ENCODE data around the gene SMARCD3. TPM values are rescaled to one million over a fixed set of nuclear protein-coding genes. Genes with fewer than 3 reads are reported as not detected.

SMARCD3 gene
- polyA plus RNA-seq, 1 donor from 2014 or later, result 199 TPM

DNA sequence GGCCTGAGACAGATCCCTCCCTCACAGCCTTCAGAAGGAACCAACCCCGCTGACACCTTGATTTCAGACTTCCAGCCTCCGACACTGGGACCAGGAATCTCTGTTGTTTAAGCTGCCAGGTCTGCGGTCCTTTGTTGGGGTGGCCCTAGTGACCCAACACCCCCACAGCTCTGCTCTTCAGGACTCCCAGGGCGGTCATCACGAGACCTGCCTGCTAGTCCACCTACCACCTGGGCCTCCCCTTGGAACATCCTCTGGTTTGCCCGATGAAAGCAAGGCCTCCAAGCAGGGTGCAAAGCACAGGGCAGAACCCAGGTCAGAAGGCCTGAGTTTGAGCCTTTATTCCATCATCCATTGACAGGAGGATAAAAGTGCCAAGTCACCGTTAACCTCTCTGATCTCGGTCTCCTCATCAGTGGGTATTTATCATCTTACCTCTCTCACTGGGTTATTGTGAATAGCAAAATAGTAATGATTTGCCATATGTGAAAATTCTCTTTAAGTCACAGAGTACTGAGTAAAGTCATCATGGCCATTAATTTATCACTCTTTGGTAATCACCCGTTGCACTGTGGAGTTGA lies 16.9 kb upstream of the SMARCD3 start:
- no peaks in the 10 kb centered on the region for H3K36me3 ChIP-seq (ENCODE audit: insufficient read depth, low read length)
- no peak overlapping the region for H3K4me3 ChIP-seq (ENCODE audit: low read length)
- H3K9ac ChIP-seq (ENCODE audit: low read length), result no peak overlapping the region
- H3K27ac ChIP-seq (ENCODE audit: low read length), result no peak overlapping the region
- H3K9me2 ChIP-seq (ENCODE audit: insufficient read depth, low read length), result no peaks in the 10 kb centered on the region
- no peak overlapping the region for H2AFZ ChIP-seq (ENCODE audit: low read depth, low read length)
- no peaks in the 10 kb centered on the region for H4K20me1 ChIP-seq (ENCODE audit: insufficient read depth)
- H3K4me2 ChIP-seq (ENCODE audit: low read length), result no peak overlapping the region
- TF ChIP-seq EP300 (conservative IDR thresholded peaks at IDR 0.05; ENCODE audit: poor library complexity, severe bottlenecking) (no peak), RAD21 (conservative IDR thresholded peaks at IDR 0.05) (no peak), SMC3 (conservative IDR thresholded peaks at IDR 0.05; ENCODE audit: poor library complexity) (no peak), TAF1 (IDR thresholded peaks at IDR 0.05; ENCODE audit: low read depth) (no peak), EZH2 (IDR thresholded peaks at IDR 0.05; ENCODE audit: borderline replicate concordance, insufficient read depth, low read length, poor library complexity, severe bottlenecking) (no peak)
- TF ChIP-seq, protein P1, sequence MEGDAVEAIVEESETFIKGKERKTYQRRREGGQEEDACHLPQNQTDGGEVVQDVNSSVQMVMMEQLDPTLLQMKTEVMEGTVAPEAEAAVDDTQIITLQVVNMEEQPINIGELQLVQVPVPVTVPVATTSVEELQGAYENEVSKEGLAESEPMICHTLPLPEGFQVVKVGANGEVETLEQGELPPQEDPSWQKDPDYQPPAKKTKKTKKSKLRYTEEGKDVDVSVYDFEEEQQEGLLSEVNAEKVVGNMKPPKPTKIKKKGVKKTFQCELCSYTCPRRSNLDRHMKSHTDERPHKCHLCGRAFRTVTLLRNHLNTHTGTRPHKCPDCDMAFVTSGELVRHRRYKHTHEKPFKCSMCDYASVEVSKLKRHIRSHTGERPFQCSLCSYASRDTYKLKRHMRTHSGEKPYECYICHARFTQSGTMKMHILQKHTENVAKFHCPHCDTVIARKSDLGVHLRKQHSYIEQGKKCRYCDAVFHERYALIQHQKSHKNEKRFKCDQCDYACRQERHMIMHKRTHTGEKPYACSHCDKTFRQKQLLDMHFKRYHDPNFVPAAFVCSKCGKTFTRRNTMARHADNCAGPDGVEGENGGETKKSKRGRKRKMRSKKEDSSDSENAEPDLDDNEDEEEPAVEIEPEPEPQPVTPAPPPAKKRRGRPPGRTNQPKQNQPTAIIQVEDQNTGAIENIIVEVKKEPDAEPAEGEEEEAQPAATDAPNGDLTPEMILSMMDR (IDR thresholded peaks at IDR 0.05; ENCODE audit: poor library complexity, severe bottlenecking), result no peak
- TF ChIP-seq, protein P2, sequence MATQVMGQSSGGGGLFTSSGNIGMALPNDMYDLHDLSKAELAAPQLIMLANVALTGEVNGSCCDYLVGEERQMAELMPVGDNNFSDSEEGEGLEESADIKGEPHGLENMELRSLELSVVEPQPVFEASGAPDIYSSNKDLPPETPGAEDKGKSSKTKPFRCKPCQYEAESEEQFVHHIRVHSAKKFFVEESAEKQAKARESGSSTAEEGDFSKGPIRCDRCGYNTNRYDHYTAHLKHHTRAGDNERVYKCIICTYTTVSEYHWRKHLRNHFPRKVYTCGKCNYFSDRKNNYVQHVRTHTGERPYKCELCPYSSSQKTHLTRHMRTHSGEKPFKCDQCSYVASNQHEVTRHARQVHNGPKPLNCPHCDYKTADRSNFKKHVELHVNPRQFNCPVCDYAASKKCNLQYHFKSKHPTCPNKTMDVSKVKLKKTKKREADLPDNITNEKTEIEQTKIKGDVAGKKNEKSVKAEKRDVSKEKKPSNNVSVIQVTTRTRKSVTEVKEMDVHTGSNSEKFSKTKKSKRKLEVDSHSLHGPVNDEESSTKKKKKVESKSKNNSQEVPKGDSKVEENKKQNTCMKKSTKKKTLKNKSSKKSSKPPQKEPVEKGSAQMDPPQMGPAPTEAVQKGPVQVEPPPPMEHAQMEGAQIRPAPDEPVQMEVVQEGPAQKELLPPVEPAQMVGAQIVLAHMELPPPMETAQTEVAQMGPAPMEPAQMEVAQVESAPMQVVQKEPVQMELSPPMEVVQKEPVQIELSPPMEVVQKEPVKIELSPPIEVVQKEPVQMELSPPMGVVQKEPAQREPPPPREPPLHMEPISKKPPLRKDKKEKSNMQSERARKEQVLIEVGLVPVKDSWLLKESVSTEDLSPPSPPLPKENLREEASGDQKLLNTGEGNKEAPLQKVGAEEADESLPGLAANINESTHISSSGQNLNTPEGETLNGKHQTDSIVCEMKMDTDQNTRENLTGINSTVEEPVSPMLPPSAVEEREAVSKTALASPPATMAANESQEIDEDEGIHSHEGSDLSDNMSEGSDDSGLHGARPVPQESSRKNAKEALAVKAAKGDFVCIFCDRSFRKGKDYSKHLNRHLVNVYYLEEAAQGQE (IDR thresholded peaks at IDR 0.05; ENCODE audit: borderline replicate concordance), result no peak
- H3F3A ChIP-seq (ENCODE audit: insufficient read depth, low read length, poor library complexity, severe bottlenecking), result no peaks in the 10 kb centered on the region
- H3K9me3 ChIP-seq (ENCODE audit: low read length), result no peaks in the 10 kb centered on the region
- H3K27me3 ChIP-seq (ENCODE audit: insufficient read depth, low read depth, low read length), result no peaks in the 10 kb centered on the region
- no peaks in the 10 kb centered on the region for H3K79me2 ChIP-seq (replicated peaks; ENCODE audit: insufficient read depth, low read length)

DNA sequence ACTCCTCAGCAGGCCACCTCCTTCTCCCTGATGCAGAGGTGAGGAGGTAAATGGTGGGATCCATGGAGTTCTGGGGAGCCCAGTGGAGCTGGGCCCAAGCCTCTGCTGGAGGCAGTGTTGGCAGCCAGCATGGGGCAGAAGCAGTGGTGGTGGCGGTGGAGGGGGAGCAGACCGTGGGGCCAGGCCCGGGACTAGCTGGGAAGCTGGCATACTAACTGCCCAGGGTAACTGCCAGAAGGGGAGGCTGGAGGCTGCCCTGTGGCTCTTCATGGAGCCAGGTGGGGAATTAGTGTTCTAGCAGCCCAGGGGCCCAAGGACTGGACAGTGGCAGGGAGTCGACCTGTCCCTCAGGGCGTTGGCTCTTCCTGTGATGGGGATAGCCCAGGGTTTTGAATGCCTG lies 16.1 kb upstream of the SMARCD3 start:
- Histone ChIP-seq H3K27ac (ENCODE audit: low read length) (no peak overlapping the region), H2AFZ (ENCODE audit: low read depth, low read length) (no peak overlapping the region), H3K9ac (ENCODE audit: low read length) (no peak overlapping the region), H3K9me3 (ENCODE audit: low read length) (no peaks in the 10 kb centered on the region), H4K20me1 (ENCODE audit: insufficient read depth) (no peaks in the 10 kb centered on the region), H3K27me3 (ENCODE audit: insufficient read depth, low read depth, low read length) (no peaks in the 10 kb centered on the region), H3K79me2 (replicated peaks; ENCODE audit: insufficient read depth, low read length) (no peaks in the 10 kb centered on the region), H3F3A (ENCODE audit: insufficient read depth, low read length, poor library complexity, severe bottlenecking) (no peaks in the 10 kb centered on the region), H3K9me2 (ENCODE audit: insufficient read depth, low read length) (no peaks in the 10 kb centered on the region), H3K4me2 (ENCODE audit: low read length) (no peak overlapping the region), H3K36me3 (ENCODE audit: insufficient read depth, low read length) (no peaks in the 10 kb centered on the region), H3K4me3 (ENCODE audit: low read length) (no peak overlapping the region)
- TF ChIP-seq, protein P2 (IDR thresholded peaks at IDR 0.05; ENCODE audit: borderline replicate concordance), result no peak
- no peak for TF ChIP-seq RAD21 (conservative IDR thresholded peaks at IDR 0.05)
- TF ChIP-seq EZH2 (IDR thresholded peaks at IDR 0.05; ENCODE audit: borderline replicate concordance, insufficient read depth, low read length, poor library complexity, severe bottlenecking), result no peak
- TF ChIP-seq, protein P1 (IDR thresholded peaks at IDR 0.05; ENCODE audit: poor library complexity, severe bottlenecking), result no peak
- no peak for TF ChIP-seq EP300 (conservative IDR thresholded peaks at IDR 0.05; ENCODE audit: poor library complexity, severe bottlenecking)
- TF ChIP-seq TAF1 (IDR thresholded peaks at IDR 0.05; ENCODE audit: low read depth), result no peak
- TF ChIP-seq SMC3 (conservative IDR thresholded peaks at IDR 0.05; ENCODE audit: poor library complexity), result no peak
- TF ChIP-seq POLR2AphosphoS5 (IDR thresholded peaks at IDR 0.05), result no peak
